ENCODE data around the gene NUP210.

DNA sequence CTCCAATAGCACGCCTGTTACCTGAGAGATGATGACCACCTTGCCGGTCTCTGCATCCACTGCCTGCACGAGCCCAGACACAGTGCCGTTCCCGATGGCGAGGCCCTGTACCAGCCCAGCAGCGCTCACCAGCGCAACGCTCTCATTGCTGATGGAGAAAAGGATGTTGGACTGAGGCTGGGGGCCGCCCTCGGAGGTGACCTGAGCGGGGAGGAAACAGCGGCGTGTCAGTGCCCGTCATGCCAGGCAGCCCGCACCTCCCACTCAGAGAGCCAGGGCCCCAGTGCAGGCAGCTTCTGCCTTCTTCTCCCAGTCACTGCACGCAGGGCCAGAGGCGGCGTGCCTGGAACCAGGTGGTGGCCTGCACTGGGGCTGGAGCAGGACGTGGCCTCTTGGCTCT is 80.3 kb downstream of the NUP210 start:
- TF ChIP-seq GATA3 (IDR thresholded peaks at IDR 0.05; ENCODE audit: low read depth, low read length) (no peak), GATA2 (IDR thresholded peaks at IDR 0.05; ENCODE audit: low read depth, low read length) (no peak)
